ENCODE data around the gene MUC2. TPM values are rescaled to one million over a fixed set of nuclear protein-coding genes. Genes with fewer than 3 reads are reported as not detected.

MUC2 gene
- total RNA-seq, 1 experiment from 2014 or later, result not detected

DNA sequence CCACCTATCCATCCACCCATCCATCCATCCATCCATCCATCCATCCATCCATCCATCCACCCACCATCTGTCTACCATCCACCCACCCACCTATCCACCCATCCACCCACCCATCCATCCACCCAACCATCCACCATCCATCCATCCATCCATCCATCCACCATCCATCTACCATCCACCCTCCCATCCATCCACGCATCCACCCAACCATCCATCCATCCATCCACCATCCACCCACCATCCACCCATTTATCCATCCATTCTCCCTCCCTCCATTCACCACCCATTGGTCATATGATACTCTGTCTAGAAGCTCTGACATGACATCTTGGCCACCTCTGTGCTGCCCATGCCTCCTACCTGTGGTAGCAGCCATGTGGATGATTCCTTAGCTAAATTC, 31.7 kb downstream of the MUC2 start:
- ChIA-PET POLR2A (ENCODE audit: low non-redundant PET) (no interaction called here), CTCF (no interaction called here)
- Histone ChIP-seq H3K9me3 (ENCODE audit: low read depth, low read length, poor library complexity, severe bottlenecking) (no peaks in the 10 kb centered on the region), H3K27ac (ENCODE audit: low read depth, low read length, poor library complexity, severe bottlenecking) (no peak overlapping the region), H3K4me1 (ENCODE audit: insufficient read depth, low read length, poor library complexity, severe bottlenecking) (no peaks in the 10 kb centered on the region), H3K36me3 (ENCODE audit: insufficient read depth, low read length, poor library complexity, severe bottlenecking) (no peaks in the 10 kb centered on the region), H3K27me3 (replicated peaks; ENCODE audit: insufficient read depth, low read depth, low read length, poor library complexity) (no peaks in the 10 kb centered on the region), H3K4me3 (ENCODE audit: low read depth, low read length, poor library complexity, severe bottlenecking) (no peak overlapping the region)
- no peak for DNase-seq (ENCODE audit: low spot score)
- intact Hi-C loops (cut with micrococcal nuclease; ENCODE audit: unreplicated experiment), result no loop called here
- BruUV-seq (replicated peaks), result no TSS peak
- TF ChIP-seq EZH2 (IDR thresholded peaks at IDR 0.05; ENCODE audit: borderline replicate concordance, low read depth, low read length, poor library complexity, severe bottlenecking) (no peak), CTCF (conservative IDR thresholded peaks at IDR 0.05; ENCODE audit: low read depth, low read length) (no peak)

- Histone ChIP-seq H3K4me1 (ENCODE audit: insufficient read depth, low read length, poor library complexity, severe bottlenecking) (no peaks in the 10 kb centered on the region), H3K27me3 (replicated peaks; ENCODE audit: insufficient read depth, low read depth, low read length, poor library complexity) (no peaks in the 10 kb centered on the region), H3K27ac (ENCODE audit: low read depth, low read length, poor library complexity, severe bottlenecking) (no peak overlapping the region), H3K4me3 (ENCODE audit: low read depth, low read length, poor library complexity, severe bottlenecking) (no peak overlapping the region), H3K36me3 (ENCODE audit: insufficient read depth, low read length, poor library complexity, severe bottlenecking) (no peaks in the 10 kb centered on the region), H3K9me3 (ENCODE audit: low read depth, low read length, poor library complexity, severe bottlenecking) (no peaks in the 10 kb centered on the region)
- no TSS peak for BruUV-seq (replicated peaks)
- TF ChIP-seq EZH2 (IDR thresholded peaks at IDR 0.05; ENCODE audit: borderline replicate concordance, low read depth, low read length, poor library complexity, severe bottlenecking) (no peak), CTCF (conservative IDR thresholded peaks at IDR 0.05; ENCODE audit: low read depth, low read length) (no peak)
- ChIA-PET POLR2A (ENCODE audit: low non-redundant PET) (no interaction called here), CTCF (no interaction called here)
- intact Hi-C loops (cut with micrococcal nuclease; ENCODE audit: unreplicated experiment), result no loop called here
- no peak for DNase-seq (ENCODE audit: low spot score)
Measured at GRCh38 chr11:1107316-1108245, 32.9 kb downstream of the MUC2 start.

- CTCF ChIA-PET, result no interaction called here
- POLR2A ChIA-PET (ENCODE audit: low non-redundant PET), result no interaction called here
Measured at GRCh38 chr11:1108246-1108900, 33.7 kb downstream of the MUC2 start.

More at GRCh38 chr11:1108246-1108900, 33.7 kb downstream of the MUC2 start:
- H3K4me1 ChIP-seq (ENCODE audit: insufficient read depth, low read length, poor library complexity, severe bottlenecking), result no peaks in the 10 kb centered on the region
- no TSS peak for BruUV-seq (replicated peaks)
- no peak overlapping the region for H3K4me3 ChIP-seq (ENCODE audit: low read depth, low read length, poor library complexity, severe bottlenecking)
- no peak for TF ChIP-seq EZH2 (IDR thresholded peaks at IDR 0.05; ENCODE audit: borderline replicate concordance, low read depth, low read length, poor library complexity, severe bottlenecking)
- TF ChIP-seq CTCF (conservative IDR thresholded peaks at IDR 0.05; ENCODE audit: low read depth, low read length), result no peak
- H3K36me3 ChIP-seq (ENCODE audit: insufficient read depth, low read length, poor library complexity, severe bottlenecking), result no peaks in the 10 kb centered on the region
- no peaks in the 10 kb centered on the region for H3K9me3 ChIP-seq (ENCODE audit: low read depth, low read length, poor library complexity, severe bottlenecking)
- intact Hi-C loops (cut with micrococcal nuclease; ENCODE audit: unreplicated experiment), result no loop called here
- no peak overlapping the region for H3K27ac ChIP-seq (ENCODE audit: low read depth, low read length, poor library complexity, severe bottlenecking)
- DNase-seq (ENCODE audit: low spot score), result no peak
- no peaks in the 10 kb centered on the region for H3K27me3 ChIP-seq (replicated peaks; ENCODE audit: insufficient read depth, low read depth, low read length, poor library complexity)
